ENCODE data around the gene EHMT2.

EHMT2 gene

DNA sequence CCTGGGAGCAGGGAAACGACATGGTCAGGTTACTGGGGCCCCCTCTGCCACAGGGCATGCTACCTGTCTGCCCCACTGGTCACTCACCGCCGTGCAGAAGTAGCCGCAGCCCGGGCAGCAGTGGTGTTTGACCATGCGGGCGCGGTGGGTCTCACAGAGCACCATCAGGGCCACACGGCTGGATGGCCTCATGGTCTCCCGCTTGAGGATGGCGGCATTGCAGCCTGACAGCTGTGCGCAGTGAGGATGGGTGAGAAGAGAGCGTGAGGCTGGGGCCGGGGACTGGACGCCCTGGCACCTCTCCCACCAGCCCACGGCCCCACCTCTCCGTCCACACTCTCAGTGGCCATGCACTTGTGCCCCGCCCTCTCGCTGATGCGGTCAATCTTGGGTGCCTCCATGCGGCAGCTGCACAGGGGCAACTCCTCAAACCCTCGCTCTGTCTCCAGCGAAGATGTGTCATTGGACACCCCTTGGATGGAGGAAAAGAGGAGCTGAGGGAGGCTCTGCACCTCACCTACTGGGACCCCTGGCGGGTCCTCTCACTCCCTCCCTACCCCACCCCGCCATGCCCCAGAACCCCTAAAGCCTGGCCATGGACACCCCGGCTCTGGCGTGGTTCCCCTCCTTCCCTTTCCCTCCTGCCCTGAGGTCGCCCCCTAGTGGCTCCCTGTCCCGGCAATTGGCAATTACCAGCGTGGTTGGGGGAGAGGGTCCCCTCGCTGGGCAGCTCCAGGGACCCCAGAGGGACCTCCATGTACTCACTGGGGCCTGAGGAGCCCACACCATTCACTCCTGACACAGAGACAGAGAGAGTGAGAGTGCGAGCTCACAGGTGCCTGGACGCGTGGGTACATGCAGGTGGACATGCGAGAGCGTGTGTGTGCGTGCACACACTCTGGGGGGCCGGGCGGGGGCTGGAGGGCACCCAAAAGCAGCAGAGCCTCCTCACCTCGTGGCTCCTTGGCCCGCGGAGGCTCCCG is 8.9 kb downstream of the EHMT2 start:
- peak; percentile 25 to 52 for DNase-seq

DNA sequence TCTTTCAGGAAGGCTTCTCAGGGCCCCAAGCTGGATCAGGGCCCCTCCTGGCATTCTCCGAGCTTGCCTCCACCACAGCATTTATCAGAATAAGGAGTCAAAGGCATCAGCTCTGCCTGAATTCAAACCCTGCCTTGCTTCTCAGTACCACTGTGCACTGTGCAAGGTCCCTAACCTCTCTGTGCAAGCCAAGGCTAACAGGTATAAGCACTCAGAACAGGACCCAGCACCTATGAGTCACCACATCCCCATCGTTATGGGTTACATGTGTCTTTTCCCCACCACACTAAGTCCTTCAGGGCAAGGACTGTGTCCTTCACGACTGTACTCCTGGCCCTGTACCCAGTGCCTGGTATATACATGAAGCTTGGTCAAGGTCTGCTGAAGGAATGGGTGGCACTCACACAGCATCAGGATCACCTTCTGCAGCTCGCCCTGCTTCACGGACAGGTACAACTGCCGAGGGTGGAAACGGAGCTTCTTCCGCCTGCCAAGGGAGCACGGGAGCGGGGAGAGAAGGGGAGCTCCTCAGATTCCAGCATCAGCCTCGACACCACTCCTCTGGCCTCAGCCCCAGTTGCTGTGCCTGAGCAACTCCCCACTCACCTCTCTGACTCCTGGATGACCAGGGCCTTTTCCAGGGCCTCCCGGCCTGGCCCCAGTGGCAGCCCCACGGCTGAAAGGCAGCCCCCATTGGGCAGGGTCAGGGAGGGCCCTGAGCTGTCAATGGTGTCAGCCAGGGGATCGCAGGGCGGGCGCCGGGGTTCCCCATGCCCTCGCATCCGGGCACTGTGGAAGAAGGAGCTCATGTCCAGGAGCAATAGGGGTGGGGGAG is 10.1 kb downstream of the EHMT2 start:
- no peak for DNase-seq

DNA sequence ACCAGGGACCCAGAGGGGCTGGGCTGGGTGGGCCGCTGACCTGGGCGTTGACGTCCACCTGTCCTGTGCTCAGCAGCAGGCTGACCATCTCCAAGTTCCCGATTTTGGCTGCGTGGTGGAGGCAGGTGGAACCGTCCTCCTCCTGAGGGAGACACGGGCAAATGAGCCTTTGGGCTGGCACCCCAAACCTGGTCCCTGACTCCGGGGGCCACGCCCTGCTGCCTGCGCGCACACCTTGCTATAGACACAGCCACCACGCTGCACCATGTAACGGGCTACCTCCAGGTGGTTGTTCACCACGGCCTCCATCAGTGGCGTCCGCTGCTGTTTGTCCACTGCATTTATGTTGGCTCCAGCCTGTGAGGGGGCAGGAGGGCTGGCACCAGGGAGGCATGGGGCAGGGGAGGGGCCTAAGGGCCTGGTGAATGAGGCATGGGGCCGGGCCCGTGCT is 10.9 kb downstream of the EHMT2 start:
- no peak for DNase-seq

DNA sequence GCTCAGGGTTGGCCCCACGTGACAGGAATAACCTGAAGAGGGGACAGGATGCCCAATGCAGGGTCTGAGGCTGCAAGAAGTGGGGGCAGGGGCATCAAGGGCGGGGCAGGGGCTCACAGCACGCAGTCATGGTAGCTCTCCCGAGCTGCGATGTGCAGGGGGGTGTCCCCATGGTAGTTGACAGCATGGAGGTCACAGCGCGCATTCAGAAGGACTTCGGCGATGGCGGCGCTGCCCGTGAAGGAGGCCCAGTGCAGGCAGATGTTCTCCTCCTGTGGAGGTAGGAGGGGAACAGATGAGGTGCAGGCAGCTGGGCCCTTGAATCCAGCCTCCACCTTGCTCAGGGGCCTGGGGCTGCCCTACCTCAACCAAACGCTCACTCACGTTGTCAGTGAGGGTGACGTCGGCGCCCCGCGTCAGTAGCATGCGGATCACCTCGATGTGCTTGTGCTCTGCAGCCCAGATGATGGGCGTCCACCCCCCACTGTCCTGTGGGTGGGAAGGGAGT is 12.9 kb downstream of the EHMT2 start:
- DNase-seq, result no peak

DNA sequence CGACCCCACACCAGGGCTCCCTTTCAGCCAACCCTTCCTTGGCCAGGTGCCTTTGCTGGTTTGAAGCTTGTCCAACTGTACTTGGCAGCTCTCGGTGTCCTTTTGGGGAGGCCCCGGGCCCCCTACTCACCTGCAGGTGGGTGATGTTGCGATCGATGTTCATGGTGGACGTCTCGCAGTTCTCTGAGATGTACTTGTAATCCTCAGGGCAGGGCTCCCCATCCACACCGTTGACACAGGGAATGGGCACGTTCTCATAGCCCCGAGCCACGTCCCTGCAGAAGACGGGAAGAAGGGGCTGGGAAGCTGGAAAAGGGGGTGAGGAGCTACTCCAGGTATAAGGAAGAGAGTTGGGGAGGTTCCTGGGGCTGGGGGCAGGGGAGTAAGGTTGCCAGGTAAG is 13.8 kb downstream of the EHMT2 start:
- DNase-seq, result no peak

DNA sequence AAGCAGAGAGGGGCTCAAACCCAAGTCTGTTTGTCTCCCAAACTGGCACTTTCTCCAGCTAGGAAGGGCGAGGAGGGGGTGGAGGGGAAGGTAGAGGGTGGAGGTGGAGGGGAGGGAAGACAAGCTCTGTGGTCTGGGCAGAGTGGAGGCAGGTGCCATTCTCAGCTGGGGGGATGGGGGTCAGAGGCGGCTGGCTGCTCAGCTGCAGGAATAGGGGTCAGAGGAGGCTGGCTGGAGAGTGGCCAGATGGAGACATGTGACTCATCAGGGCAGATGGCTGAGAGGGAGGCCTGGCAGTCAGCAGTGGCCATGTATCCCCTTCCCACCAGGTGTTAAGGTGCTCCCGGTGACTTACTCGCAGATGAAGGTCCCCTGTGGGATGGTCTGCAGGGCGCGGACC is 15.2 kb downstream of the EHMT2 start:
- no peak for DNase-seq

DNA sequence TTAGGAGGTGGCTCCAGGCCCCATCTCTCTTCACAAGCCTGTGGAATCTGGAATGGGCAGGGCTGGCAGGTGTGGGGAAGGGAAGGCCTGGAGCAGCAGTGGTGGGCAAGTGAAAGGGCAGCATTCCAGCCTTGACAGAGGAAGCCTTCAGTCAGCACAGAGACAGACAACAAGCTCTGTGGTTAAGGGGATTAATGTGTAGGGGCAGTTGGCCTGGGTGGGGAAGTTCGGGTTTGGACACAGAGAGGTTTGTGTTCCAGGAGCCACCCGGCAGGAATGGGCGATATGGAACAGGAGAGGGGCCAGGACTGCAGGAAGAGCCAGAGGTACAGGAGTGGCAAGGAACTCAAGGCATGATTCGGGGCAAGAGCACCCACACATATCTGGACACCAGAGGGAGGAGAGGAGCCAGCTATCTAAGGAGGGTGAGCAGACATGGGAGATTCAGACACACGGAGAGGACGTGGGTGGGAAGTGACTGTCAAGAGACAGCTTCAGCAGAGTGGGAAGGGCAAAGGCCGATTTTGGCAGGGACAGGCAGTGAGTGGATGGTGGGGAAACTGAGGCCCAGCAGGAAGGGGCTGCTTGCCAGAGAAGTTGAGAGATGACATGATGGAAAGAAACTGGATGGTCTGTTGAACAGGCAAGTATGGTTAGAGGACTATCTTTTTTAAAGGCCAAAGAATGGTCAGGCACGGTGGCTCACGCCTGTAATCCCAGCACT is 16.2 kb downstream of the EHMT2 start:
- no peak for DNase-seq

DNA sequence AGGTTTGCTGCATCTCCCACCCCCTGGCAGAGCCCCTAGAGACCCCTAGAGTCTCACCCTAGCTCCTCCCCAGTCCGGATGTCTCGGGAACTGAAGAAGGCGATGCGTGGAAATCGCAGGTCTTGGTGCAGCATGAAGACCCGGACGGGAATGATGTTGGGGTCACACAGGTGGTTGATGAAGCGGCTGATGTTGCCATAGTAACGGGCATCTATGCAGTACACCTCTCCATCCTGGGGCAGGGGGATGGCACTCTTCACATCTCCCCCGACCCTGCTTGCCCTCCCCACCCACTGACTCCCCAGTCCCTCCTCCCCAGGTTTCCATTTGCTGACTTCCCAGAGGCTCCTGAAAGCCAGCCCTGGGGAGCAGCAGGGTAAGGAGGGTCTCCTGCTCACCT is 16.9 kb downstream of the EHMT2 start:
- DNase-seq, result no peak

DNA sequence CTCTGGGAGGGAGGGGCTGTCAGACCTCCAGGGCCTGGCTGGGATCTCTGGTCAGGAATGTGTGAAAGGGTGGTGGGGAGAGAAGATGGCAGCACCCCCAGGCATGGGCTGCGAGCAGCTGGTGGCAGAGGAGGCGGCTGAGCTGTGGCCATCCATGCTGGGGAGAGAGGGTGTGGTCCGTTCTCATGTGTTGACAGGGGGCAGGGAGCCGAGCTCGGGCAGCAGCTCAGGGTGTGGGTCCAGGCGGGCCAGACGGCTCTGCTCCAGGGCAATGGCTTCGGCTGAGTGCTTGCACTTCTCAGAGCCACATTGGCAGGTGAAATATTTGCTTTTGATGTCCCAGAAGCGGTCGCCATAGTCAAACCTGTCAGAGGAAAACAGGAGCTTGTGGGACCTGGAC is 17.6 kb downstream of the EHMT2 start:
- DNase-seq, result no peak

DNA sequence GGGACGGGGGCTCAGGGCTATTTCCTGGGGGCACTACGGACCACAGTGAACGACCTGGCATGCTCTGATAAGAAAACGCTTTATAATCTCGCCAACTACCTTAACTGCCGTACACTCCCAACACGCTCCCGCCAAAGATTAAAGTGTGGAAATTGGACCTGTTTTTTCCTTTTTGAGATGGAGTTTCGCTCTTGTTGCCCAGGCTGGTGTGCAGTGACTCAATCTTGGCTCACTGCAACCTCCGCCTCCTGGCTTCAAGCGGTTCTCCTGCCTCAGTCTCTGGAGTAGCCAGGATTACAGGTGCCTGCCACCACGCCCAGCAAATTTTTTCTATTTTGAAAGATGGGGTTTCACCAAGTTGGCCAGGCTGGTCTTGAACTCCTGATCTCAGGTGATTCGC is 18.4 kb downstream of the EHMT2 start:
- no peak for DNase-seq

DNA sequence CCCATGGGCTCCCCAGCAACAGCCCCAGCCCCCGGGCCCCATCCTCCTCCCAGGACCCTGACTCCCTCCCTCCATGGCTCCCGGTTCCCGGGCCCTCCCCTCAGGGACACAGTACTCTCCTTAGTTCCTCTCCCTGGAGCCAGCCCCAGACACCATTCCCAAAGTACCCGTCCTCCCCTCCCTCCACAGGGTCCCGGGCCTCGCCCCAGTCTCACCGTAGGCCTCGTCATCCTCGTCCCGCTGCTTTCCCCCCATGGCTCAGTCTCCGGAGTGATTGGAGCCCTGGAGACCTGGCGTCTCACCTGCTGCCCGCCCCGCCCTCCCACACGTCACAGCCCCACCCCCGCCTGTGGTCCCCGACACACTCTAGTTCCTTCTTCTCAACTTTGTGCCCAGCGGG is 18.8 kb downstream of the EHMT2 start, which contains the start of gene SLC44A4:
Gene SLC44A4 (minus strand): TSS at position 272 of the 400 bp plus-strand sequence. CDS start 17 bp downstream, at position 255.
- DNase-seq, result no peak

DNA sequence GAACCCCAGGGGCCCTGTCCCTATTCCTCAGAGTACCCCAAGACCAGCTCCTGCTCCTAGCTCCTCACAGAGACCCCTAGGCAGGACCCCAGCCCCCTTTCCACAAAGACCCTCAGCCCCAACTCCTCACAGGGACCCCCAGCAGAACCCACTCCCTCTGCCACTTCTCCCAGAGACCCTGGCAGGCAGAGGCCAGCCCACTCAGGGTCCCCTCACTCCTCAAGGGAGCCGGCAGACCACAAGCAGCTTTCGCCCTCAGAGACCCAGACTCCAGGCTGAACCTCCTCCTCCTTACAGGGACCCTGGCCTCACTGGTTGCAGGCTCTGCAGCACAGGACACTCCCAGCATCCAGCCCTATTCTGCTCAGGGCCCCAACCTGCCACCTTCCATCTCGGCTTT is 19.3 kb downstream of the EHMT2 start:
- no peak for DNase-seq

DNA sequence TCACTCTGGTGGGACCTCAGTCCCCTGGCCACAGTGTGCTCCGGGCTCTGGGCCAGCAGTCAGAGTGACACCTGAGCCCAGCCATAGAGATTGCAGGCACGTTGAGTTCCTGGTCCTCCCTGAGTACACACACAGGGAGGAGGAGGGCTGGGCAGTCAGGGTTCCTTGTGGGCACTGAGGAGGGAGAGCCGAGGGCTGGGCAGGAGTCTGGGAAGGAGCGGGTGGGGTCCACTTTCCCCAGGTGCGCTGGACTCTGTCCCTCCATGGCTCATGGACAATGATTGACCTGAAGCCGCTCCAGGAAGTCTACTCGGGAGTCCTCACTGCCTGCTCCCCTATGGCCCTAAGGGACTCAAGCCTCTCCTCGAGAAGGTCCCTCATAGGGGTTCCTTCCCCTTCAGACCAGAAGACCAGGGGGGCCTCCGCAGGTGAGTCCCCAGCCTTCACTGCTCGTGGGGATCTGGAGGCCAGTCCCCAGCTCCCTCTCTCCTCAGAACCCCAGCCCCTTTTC is 19.8 kb downstream of the EHMT2 start:
- DNase-seq, result no peak

DNA sequence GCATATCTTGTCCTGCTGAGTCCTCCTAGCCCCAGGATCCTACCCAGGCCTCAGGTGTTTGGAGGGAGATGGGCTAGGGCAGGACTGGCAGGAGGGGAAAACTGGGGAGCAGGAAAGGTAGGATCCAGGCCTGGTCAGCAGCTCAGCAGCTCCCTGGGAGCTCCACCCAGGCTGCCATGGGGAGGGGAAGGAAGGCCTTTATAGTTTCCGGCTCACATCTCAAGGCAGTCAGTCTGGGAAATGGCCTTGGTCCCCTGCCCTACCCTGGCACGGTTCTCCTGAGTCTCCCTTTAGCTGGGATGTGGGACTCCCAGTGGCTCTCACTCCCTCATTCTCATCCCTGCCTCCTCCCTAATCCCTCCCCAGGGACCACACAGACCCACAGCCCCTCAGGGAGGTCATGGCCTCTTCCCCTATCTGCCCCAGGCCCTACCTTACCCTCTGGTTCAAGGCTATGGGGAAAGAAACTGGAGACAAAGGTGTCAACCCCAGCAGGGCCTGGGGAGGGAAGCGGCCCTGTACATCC is 20.3 kb downstream of the EHMT2 start:
- DNase-seq, result no peak

DNA sequence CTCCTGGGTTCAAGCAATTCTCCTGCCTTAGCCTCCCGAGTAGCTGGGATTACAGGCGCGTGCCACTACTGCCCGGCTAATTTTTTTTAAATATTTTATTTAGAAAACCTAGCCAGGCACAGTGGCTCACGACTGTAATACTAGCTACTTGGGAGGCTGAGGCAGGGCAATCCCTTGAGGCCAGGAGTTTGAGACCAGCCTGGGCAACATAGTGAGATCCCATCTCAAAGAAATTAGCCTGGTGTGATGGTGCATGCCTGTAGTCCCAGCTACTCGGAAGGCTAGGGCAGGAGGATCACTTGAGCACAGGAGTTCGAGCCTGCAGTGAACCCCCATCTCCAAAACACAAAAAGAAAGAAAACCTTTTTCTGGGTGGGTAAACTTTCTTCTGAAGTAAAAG is 21.1 kb downstream of the EHMT2 start:
- DNase-seq, result no peak

DNA sequence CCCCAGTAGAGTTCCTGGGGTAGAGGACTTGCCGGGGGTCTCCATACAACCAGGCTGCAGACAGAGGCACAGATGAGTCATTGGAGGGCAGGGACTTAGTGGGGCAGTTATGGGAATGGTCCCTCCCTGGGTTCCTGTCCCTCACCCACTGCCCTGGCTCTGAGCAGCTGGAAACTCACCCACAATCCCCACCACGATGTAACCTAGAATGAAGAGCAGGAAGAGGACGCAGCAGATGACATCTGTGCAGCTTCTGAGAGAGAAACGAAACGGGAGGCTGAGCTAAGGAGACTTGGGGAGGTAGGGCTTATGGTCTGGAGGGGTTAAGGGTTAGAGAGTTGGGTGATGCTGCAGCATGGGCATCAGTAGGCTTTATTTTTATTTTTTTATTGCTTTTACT is 21.6 kb downstream of the EHMT2 start:
- DNase-seq, result no peak

DNA sequence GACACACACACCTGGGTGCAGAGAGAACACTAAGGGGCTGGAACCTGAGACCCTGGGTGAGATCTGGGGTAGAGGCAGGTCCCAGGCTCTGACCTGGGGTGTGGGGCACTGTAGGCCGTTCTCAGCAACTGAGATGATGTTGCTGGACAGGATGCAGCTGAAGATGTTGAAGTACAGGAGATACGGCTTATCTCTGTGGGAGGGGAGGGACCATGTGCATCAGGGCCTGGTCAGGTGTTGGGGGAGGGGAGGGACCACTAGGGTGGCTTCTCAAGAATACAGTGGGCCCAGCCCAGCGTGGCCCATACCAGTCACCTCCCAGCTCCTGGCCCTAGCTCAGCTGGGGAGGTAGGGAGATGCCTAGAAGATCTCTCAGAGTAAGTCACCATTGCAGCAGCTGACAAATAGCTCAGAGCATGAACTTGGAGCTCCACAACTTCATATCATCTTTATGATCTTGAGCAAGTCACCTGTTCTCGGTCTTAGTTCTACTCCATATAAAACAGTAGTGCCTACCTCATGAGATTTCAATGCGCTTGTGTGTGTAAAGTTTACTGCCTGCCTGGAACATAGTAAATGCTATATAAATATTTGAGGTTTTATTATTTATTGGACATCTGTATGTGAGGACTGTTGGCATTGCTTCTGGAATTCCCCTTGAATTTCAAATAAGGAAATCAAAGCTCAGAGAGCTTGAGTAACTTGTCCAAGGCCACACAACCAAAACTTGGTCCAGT is 22.5 kb downstream of the EHMT2 start:
- no peak for DNase-seq

DNA sequence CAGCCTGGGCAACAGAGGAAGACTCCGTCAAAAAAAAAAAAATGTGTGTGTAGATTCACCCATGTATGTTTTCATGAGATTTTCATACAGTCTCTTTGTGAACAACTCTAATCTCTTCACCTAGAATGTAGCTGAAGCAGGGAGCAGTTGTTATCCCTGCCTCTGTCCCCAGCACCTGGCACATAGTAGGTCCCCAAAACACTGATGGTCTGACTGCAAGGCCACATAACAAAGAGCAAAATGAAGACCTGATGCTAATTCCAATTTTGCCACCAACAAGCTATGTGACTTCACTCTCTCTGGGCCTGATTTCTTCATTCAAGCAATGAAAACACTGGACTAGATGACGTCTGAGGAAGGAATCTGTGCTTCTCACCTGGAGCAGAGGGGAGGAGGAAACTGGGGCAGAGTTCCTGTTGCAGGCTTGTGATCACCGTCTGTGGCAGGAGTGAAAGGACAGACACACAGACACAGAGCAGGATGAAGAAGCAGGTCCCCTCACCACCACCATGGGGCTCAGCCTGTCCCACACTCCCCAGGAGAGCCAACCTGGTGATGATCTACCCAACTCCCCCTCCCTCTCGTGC is 23.3 kb downstream of the EHMT2 start:
- DNase-seq, result no peak

DNA sequence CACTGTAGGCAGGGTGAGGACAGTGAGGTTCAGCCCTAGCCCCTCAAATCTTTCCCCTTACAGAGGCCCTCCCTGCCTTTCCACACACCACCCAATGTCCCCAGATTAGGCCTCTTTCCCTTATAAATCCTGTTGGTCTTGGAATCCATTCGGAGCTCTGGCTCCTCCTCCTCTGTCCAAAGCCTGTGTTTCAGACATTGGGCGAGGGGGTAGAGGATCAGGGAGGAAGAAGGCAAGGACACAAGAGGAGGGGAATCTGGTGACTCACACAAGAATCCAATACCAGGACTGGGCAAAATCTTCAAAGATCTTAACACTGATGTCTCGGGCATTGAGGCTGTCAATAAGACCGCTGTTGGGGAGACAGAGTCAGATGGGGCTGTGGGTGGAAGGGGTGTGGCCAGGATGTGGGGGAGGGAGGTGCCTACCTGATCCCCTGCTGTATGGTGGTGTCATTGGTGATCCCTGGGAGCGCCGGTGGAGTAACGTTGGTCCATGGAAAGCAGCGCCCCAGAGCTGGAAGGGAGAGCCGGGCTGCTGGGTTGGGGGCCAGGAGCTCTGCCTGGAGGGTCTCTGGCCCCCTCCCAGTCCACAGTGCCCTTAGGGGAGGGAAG is 26.3 kb downstream of the EHMT2 start:
- no peak for DNase-seq

DNA sequence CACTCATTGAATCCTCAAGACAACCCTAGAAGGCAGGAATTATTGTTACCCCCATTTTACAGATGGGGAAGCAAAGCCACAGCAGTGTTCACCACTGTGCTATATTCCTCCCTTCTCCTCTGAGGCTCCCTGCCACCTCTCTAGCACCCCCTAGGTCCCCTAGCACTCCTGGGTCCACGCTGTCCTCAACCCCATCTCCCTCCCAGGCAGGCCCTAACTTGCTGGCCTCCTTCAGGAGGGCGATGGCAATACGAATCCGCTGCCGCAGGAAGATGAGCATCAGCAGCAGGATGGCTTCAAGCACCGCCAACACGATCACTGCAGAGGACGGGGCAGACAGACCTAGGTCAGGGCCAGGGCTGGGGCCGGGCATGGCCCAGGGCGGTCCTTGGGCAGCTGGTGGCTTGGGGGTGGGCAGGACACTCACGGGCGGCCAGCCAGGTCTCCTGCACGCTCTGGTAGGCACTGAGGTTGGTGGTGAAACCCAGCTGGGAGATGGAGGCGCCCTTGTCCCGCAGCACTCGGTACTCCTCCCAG is 27.0 kb downstream of the EHMT2 start:
- DNase-seq, result no peak
